ENCODE measurements around the gene CEP295NL. TPM values are rescaled to one million over a fixed set of nuclear protein-coding genes. Genes with fewer than 3 reads are reported as not detected.

Gene CEP295NL
- total and polyA plus RNA-seq, 2 of the 8 experiments (the other 6 are each of a cell fraction or from before 2014, with no cell fraction given), result 0.06 to 2.0 TPM

DNA sequence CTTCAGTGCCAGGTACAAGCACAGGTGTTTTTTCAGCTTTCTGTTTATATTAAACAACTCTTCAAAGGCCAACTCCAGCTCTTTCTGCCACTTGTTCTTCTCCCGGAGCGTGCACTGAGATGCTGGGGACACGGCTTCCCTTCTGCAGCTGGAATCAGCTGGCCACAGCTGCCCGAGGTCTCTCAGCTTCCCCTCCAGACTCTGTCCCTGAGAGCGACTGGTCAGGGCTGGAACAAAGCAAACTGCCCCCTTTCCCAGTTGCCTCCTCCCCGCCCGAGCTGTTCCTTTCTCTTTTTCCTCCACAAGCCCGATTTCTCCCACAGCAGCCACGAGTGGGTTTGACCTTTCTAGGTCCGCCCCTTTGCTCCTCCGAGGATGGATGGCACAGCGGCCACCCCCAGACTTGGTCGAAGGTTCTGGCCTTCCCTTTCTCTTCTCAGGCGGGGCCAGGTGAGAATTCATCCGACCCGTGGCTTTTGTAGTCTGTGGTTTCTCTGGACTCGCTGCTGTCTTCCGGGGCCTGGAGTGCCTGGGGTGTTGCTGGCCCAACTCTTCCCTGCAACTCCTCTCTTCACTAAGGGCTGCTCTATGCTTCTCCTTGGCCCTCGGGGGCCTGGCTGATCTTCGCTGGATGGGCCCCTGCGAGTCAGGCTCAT lies 11.5 kb downstream of the CEP295NL start:
- Histone ChIP-seq H2BK5ac (ENCODE audit: low read depth, low read length) (no peak overlapping the region), H4K91ac (replicated peaks; ENCODE audit: insufficient read length, low read length) (no peak overlapping the region), H4K20me1 (replicated peaks in 1 of 2; ENCODE audit: control insufficient read depth in 1 of 2, insufficient read depth in 2 of 2, low read length in 2 of 2) (peaks cover 4 to 14% of the 10 kb centered on the region in 2 experiments), H2BK12ac (ENCODE audit: low read depth, low read length) (no peak overlapping the region), H3K27ac (ENCODE audit: low read depth, low read length) (no peak overlapping the region), H2AFZ (ENCODE audit: low read length) (no peak overlapping the region), H3K4ac (replicated peaks; ENCODE audit: insufficient read length, low read depth, low read length) (no peak overlapping the region), H2BK20ac (ENCODE audit: low read length) (no peak overlapping the region), H3K14ac (ENCODE audit: insufficient read length) (no peak overlapping the region), H4K5ac (ENCODE audit: insufficient read length, low read depth, low read length) (no peak overlapping the region), H3K4me2 (ENCODE audit: insufficient read depth in 1 of 2, low read depth in 2 of 2, low read length in 2 of 2) (no peak overlapping the region), H3K23me2 (ENCODE audit: low read depth, low read length) (no peaks in the 10 kb centered on the region; the same call in 1 of the 2 replicates), H2BK15ac (ENCODE audit: low read length) (no peak overlapping the region), H3K9me3 (ENCODE audit: insufficient read depth in 2 of 2, low read depth in 1 of 2, low read length in 1 of 2) (no peaks in the 10 kb centered on the region), H3K79me2 (ENCODE audit: control insufficient read depth in 1 of 2, insufficient read depth in 2 of 2, low read length in 2 of 2) (peaks cover 0 to 29% of the 10 kb centered on the region in 2 experiments; a peak in 1 of 4 replicates), H2BK120ac (replicated peaks; ENCODE audit: low read depth, low read length) (no peak overlapping the region), H3K36me3 (ENCODE audit: control insufficient read depth in 2 of 4, insufficient read depth in 4 of 4, low read length in 3 of 4) (no peaks in the 10 kb centered on the region; a peak in 3 of 8 replicates), H3K4me3 (ENCODE audit: extremely low read depth in 1 of 4, insufficient read depth in 2 of 4, low read depth in 3 of 4, low read length in 4 of 4) (no peak overlapping the region), H3K79me1 (ENCODE audit: low read depth, low read length) (peaks cover 13% of the 10 kb centered on the region), H3K9ac (replicated peaks in 1 of 4; ENCODE audit: extremely low read depth in 1 of 4, low read depth in 3 of 4, low read length in 3 of 4) (no peak overlapping the region), H3K4me1 (replicated peaks in 1 of 4; ENCODE audit: control insufficient read depth in 3 of 4, insufficient read depth in 4 of 4, low read length in 3 of 4) (no peaks in the 10 kb centered on the region; a peak in 2 of 7 replicates), H4K8ac (ENCODE audit: extremely low read depth, insufficient read depth, low read length) (no peak overlapping the region), H3K23ac (ENCODE audit: insufficient read length) (no peak overlapping the region), H2AK5ac (ENCODE audit: low read depth, low read length) (no peak overlapping the region), H3K27me3 (replicated peaks in 1 of 4; ENCODE audit: control insufficient read depth in 3 of 4, extremely low read depth in 1 of 4, insufficient read depth in 3 of 4, low read length in 3 of 4) (no peaks in the 10 kb centered on the region), H3K56ac (replicated peaks; ENCODE audit: insufficient read length, low read depth, low read length) (no peak overlapping the region), H3K18ac (ENCODE audit: extremely low read depth, low read length) (no peak overlapping the region)
- FAIRE-seq, result no peak
- ChIA-PET POLR2A (ENCODE audit: partially characterized antibody) (interaction anchor here (1.2 kb wide), 1 partner anchor 13 kb away, joined by 3 read pairs; no protein-coding TSS in a partner anchor), CTCF (ENCODE audit: partially characterized antibody) (interaction anchor here (0.8 to 5.9 kb wide), 9 partner anchors 8 to 191 kb away, joined by 3 to 19 read pairs (median 4); no protein-coding TSS in a partner anchor)
- DNase-seq (ENCODE audit: low read depth in 1 of 2, low spot score in 2 of 2), result no peak
- WGBS, 2 experiments (ENCODE audit: extremely low coverage in 1 of 2, insufficient coverage in 1 of 2, insufficient read length in 1 of 2, insufficient replicate concordance in 2 of 2, low coverage in 1 of 2, low lambda C conversion rate in 2 of 2, missing lambda C conversion rate in 1 of 2), result 90% methylated on average over 20 of the region's 21 CpGs; no CpG with 5 or more reads in 1 of the 2 experiments
- TF ChIP-seq RBBP5 (IDR thresholded peaks at IDR 0.05; ENCODE audit: borderline replicate concordance, low read depth, low read length) (no peak), HDAC2 (IDR thresholded peaks at IDR 0.05; ENCODE audit: borderline replicate concordance in 1 of 2, low read depth in 2 of 2, low read length in 2 of 2) (no peak), MAX (IDR thresholded peaks at IDR 0.05) (no peak), NRF1 (IDR thresholded peaks at IDR 0.05; ENCODE audit: low read depth, low read length) (no peak), SAP30 (IDR thresholded peaks at IDR 0.05; ENCODE audit: insufficient read depth, insufficient replicate concordance, low read length) (no peak), RFX5 (IDR thresholded peaks at IDR 0.05; ENCODE audit: borderline replicate concordance, low read depth, low read length) (no peak)
- TF ChIP-seq, protein P1, sequence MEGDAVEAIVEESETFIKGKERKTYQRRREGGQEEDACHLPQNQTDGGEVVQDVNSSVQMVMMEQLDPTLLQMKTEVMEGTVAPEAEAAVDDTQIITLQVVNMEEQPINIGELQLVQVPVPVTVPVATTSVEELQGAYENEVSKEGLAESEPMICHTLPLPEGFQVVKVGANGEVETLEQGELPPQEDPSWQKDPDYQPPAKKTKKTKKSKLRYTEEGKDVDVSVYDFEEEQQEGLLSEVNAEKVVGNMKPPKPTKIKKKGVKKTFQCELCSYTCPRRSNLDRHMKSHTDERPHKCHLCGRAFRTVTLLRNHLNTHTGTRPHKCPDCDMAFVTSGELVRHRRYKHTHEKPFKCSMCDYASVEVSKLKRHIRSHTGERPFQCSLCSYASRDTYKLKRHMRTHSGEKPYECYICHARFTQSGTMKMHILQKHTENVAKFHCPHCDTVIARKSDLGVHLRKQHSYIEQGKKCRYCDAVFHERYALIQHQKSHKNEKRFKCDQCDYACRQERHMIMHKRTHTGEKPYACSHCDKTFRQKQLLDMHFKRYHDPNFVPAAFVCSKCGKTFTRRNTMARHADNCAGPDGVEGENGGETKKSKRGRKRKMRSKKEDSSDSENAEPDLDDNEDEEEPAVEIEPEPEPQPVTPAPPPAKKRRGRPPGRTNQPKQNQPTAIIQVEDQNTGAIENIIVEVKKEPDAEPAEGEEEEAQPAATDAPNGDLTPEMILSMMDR (IDR thresholded peaks at IDR 0.05; ENCODE audit: control extremely low read depth in 1 of 3, insufficient read depth in 1 of 3, low read depth in 1 of 3, low read length in 3 of 3), result no peak

All from H1 (cell line).